ENCODE measurements around the gene NRAS.
A peak's percentile ranks its signal among the peaks of the same experiment; 100 is the strongest.

The NRAS gene

GRCh38 chr1:114725230-114725629 is 8.7 kb upstream of the NRAS start:
- no peak for DNase-seq

- DNase-seq, result no peak
Observed at GRCh38 chr1:114723915-114724314, 7.3 kb upstream of the NRAS start.

GRCh38 chr1:114723457-114723856 is 6.9 kb upstream of the NRAS start:
- no peak for DNase-seq

GRCh38 chr1:114720492-114720891 is 3.9 kb upstream of the NRAS start:
- no peak for DNase-seq

- no peak for DNase-seq
Observed at GRCh38 chr1:114719424-114719787, 2.8 kb upstream of the NRAS start.

- DNase-seq, result no peak
Observed at GRCh38 chr1:114718661-114719423, 2.3 kb upstream of the NRAS start.

- DNase-seq, result no peak
Observed at GRCh38 chr1:114715952-114716303, 643 bp downstream of the NRAS start.

- no peak for DNase-seq
Observed at GRCh38 chr1:114712977-114713376, 3.6 kb downstream of the NRAS start.

- no peak for DNase-seq
Observed at GRCh38 chr1:114710360-114710759, 6.2 kb downstream of the NRAS start.

- DNase-seq, result no peak
Observed at GRCh38 chr1:114707604-114708003, 9.0 kb downstream of the NRAS start.

GRCh38 chr1:114703242-114703641 is 13.3 kb downstream of the NRAS start:
- no peak for DNase-seq

GRCh38 chr1:114702737-114703136 is 13.8 kb downstream of the NRAS start:
- no peak for DNase-seq

- DNase-seq, result no peak
Observed at GRCh38 chr1:114701931-114702330, 14.6 kb downstream of the NRAS start.

GRCh38 chr1:114700036-114700600 is 16.5 kb downstream of the NRAS start:
- no peak for DNase-seq

- no peak for DNase-seq
Observed at GRCh38 chr1:114696810-114697209, 19.8 kb downstream of the NRAS start.

- no peak for DNase-seq
Observed at GRCh38 chr1:114695430-114696058, 21.0 kb downstream of the NRAS start, which contains the start of gene AMPD1. TSS of gene AMPD1 (minus strand) at chr1:114695546. CDS start at chr1:114695471, 75 bp downstream.

- DNase-seq, result no peak
Observed at GRCh38 chr1:114694540-114695310, 21.8 kb downstream of the NRAS start.

GRCh38 chr1:114692947-114693346 is 23.6 kb downstream of the NRAS start:
- no peak for DNase-seq

- no peak for DNase-seq
Observed at GRCh38 chr1:114691061-114691460, 25.5 kb downstream of the NRAS start.

- DNase-seq, result peak; percentile 30
Observed at GRCh38 chr1:114690148-114690547, 26.4 kb downstream of the NRAS start.

- no peak for DNase-seq
Observed at GRCh38 chr1:114688526-114688925, 28.0 kb downstream of the NRAS start.

GRCh38 chr1:114685851-114686250 is 30.7 kb downstream of the NRAS start:
- no peak for DNase-seq

GRCh38 chr1:114677691-114678090 is 38.9 kb downstream of the NRAS start:
- no peak for DNase-seq

- no peak for DNase-seq
Observed at GRCh38 chr1:114676115-114676514, 40.5 kb downstream of the NRAS start.

Data from inflammatory macrophage treated with lipopolysaccharide for 4 hours (primary cell).